ENCODE data around the gene TSG101.

TSG101 gene

DNA sequence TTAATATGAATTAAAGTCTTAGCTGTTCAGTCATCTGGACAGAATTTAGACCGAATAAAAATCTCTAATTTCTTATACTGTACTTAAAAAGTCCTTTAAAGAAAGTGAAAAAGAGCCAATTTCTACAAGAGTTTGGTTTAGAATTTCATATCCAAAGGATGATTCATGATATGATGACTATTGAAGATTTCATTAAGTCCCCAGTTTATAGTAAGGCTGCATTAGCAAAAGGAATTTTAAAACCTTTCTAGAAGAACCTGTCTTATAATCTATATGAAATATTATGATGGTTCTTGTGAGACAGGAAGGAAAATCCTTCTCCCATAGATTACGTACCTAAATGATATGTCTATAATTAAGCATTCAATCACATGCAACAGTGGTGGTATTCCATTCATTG, 34.8 kb downstream of the TSG101 start:
- H4K20me1 ChIP-seq (ENCODE audit: insufficient read depth, low read length) = no peaks in the 10 kb centered on the region

DNA sequence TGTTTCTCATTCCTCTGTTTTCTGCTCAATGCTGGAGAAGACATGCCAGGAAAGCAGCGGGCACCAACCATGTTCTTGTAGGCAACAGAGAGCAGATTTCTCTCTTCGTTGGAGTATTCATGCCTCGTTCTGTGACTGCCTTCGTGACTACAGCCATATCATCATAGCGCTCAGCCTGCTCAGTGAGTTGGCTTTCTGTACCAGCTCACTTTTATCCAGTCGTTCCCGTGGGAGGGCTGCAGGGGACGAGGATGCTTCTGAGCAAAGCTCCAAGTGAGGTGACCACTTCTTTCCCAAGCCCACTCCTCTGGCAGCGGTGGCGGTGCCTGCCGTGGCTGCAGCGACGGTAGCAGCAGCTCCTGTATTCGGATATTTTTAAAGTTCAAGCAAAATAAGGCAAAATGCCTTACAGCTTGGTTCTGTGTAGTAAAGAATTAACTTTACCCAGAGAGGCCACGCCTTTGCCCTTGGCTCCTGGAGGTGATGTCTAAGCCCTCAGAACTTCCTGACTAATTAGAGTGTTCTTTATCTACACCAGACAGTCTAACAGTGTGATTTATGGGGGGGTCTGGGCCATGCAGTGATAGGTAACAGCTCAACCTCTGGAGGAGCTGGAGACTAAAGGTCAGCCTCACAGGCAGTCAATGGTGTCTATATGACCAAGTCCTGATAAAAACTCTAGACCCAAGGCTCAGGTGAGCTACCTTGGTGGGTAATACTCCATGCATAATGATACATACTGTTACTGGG, 35.8 kb downstream of the TSG101 start:
- Histone ChIP-seq H3K4me3 (ENCODE audit: low read length) (no peak overlapping the region), H3K4me1 (ENCODE audit: low read length) (peaks cover 36% of the 10 kb centered on the region), H3K36me3 (replicated peaks; ENCODE audit: low read depth, low read length) (peaks cover 16% of the 10 kb centered on the region), H3K4me2 (ENCODE audit: low read length) (no peak overlapping the region), H3K9me3 (ENCODE audit: insufficient read depth, low read length) (no peaks in the 10 kb centered on the region), H2AFZ (ENCODE audit: low read depth, low read length) (no peak overlapping the region), H3K9ac (ENCODE audit: low read length) (no peak overlapping the region), H3K27ac (ENCODE audit: low read length) (no peak overlapping the region), H4K20me1 (ENCODE audit: insufficient read depth, low read length) (no peaks in the 10 kb centered on the region), H3K79me2 (ENCODE audit: low read length) (no peaks in the 10 kb centered on the region), H3K27me3 (ENCODE audit: low read depth, low read length) (no peaks in the 10 kb centered on the region)
- TF ChIP-seq, protein P1, sequence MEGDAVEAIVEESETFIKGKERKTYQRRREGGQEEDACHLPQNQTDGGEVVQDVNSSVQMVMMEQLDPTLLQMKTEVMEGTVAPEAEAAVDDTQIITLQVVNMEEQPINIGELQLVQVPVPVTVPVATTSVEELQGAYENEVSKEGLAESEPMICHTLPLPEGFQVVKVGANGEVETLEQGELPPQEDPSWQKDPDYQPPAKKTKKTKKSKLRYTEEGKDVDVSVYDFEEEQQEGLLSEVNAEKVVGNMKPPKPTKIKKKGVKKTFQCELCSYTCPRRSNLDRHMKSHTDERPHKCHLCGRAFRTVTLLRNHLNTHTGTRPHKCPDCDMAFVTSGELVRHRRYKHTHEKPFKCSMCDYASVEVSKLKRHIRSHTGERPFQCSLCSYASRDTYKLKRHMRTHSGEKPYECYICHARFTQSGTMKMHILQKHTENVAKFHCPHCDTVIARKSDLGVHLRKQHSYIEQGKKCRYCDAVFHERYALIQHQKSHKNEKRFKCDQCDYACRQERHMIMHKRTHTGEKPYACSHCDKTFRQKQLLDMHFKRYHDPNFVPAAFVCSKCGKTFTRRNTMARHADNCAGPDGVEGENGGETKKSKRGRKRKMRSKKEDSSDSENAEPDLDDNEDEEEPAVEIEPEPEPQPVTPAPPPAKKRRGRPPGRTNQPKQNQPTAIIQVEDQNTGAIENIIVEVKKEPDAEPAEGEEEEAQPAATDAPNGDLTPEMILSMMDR (IDR thresholded peaks at IDR 0.05; ENCODE audit: low read depth, low read length) = no peak
- no peak for TF ChIP-seq EZH2phosphoT487 (IDR thresholded peaks at IDR 0.05; ENCODE audit: low read depth)

More for the DNA sequence above, 34.8 kb downstream of the TSG101 start:
- Histone ChIP-seq H3K79me2 (ENCODE audit: low read length) (no peaks in the 10 kb centered on the region), H3K4me1 (ENCODE audit: low read length) (peaks cover 32% of the 10 kb centered on the region), H2AFZ (ENCODE audit: low read depth, low read length) (no peak overlapping the region), H3K27me3 (ENCODE audit: low read depth, low read length) (no peaks in the 10 kb centered on the region), H3K27ac (ENCODE audit: low read length) (no peak overlapping the region), H3K4me3 (ENCODE audit: low read length) (no peak overlapping the region), H3K36me3 (replicated peaks; ENCODE audit: low read depth, low read length) (peaks cover 16% of the 10 kb centered on the region), H3K4me2 (ENCODE audit: low read length) (no peak overlapping the region), H3K9me3 (ENCODE audit: insufficient read depth, low read length) (no peaks in the 10 kb centered on the region), H3K9ac (ENCODE audit: low read length) (no peak overlapping the region)
- TF ChIP-seq, protein P1 (IDR thresholded peaks at IDR 0.05; ENCODE audit: low read depth, low read length) = no peak
- TF ChIP-seq EZH2phosphoT487 (IDR thresholded peaks at IDR 0.05; ENCODE audit: low read depth) = no peak

DNA sequence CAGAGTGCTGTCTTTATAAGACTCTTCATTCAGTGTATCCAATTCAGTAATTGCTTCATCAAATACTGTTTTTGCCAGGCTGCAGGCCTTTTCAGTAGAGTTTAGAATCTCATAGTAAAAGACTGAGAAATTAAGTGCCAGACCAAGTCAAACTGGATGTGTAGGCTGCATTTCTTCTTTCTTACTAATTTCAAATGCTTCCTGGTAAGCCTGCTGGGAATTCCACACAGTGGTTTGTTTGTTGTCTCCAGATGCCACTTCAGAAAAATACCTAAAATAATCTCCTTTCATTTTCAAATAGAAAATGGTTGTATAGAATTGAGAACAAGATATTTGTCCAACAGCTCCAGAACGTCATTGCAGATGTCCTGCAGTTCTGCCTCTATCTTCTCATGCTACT, 36.4 kb downstream of the TSG101 start:
- H3K79me2 ChIP-seq (ENCODE audit: low read length) = no peaks in the 10 kb centered on the region
- no peak overlapping the region for H3K4me2 ChIP-seq (ENCODE audit: low read length)
- H3K9me3 ChIP-seq (ENCODE audit: insufficient read depth, low read length) = no peaks in the 10 kb centered on the region
- no peak overlapping the region for H2AFZ ChIP-seq (ENCODE audit: low read depth, low read length)
- no peak overlapping the region for H3K9ac ChIP-seq (ENCODE audit: low read length)
- H3K4me3 ChIP-seq (ENCODE audit: low read length) = no peak overlapping the region
- no peaks in the 10 kb centered on the region for H3K27me3 ChIP-seq (ENCODE audit: low read depth, low read length)
- TF ChIP-seq EZH2phosphoT487 (IDR thresholded peaks at IDR 0.05; ENCODE audit: low read depth) = no peak
- TF ChIP-seq, protein P1 (IDR thresholded peaks at IDR 0.05; ENCODE audit: low read depth, low read length) = no peak
- H3K27ac ChIP-seq (ENCODE audit: low read length) = no peak overlapping the region
- peaks cover 36% of the 10 kb centered on the region for H3K4me1 ChIP-seq (ENCODE audit: low read length)
- no peaks in the 10 kb centered on the region for H4K20me1 ChIP-seq (ENCODE audit: insufficient read depth, low read length)
- H3K36me3 ChIP-seq (replicated peaks; ENCODE audit: low read depth, low read length) = peaks cover 16% of the 10 kb centered on the region

DNA sequence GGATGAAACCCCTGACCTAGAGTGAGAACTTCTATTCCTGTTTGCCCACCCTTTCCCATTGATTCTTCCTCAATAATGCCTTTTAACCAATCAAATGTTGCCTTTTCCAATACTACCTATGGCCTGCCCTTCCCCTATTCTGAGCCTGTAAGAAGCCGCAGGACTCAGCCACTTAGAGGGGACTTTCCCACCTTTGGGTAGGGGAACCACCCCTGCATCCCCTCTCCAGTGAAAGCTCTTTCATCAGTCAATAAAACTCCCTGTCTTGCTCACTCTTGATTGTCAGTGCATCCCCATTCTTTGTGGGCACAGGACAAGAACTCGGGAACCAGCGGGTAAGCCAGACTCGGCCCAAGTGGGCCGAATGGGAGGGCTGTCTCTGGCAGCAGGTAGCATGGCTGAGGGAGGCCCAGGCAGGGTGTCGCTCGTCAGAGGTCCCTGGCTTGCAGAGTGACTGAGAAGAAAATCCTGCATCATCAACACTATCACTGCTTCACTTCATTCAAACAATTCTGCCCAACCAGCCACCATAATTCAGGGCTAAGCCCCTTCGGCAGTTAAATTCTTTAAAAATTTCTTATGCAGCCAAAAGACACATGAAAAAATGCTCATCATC, 40.7 kb downstream of the TSG101 start:
- Histone ChIP-seq H3K9ac (ENCODE audit: low read length) (peak overlapping the region; percentile 35; the same call in 1 of the 2 replicates), H4K20me1 (ENCODE audit: insufficient read depth, low read length) (no peaks in the 10 kb centered on the region), H3K27ac (ENCODE audit: low read length) (peak overlapping the region; percentile 84), H3K4me1 (ENCODE audit: low read length) (peaks cover 27% of the 10 kb centered on the region), H3K4me3 (ENCODE audit: low read length) (peak overlapping the region; percentile 69), H3K36me3 (replicated peaks; ENCODE audit: low read depth, low read length) (peaks cover 37% of the 10 kb centered on the region), H3K9me3 (ENCODE audit: insufficient read depth, low read length) (no peaks in the 10 kb centered on the region), H3K79me2 (ENCODE audit: low read length) (no peaks in the 10 kb centered on the region), H2AFZ (ENCODE audit: low read depth, low read length) (no peak overlapping the region; the same call in 1 of the 2 replicates), H3K4me2 (ENCODE audit: low read length) (peak overlapping the region; percentile 91), H3K27me3 (ENCODE audit: low read depth, low read length) (no peaks in the 10 kb centered on the region)
- TF ChIP-seq EZH2phosphoT487 (IDR thresholded peaks at IDR 0.05; ENCODE audit: low read depth) = no peak
- TF ChIP-seq, protein P1 (IDR thresholded peaks at IDR 0.05; ENCODE audit: low read depth, low read length) = no peak

All from OCI-LY3 (cell line).